Gastrocnemius medialis (tissue), 4 donors: ENCODE data around the gene GABBR2. TPM values are rescaled to one million over a fixed set of nuclear protein-coding genes. Genes with fewer than 3 reads are reported as not detected.

Experiments used
- ATAC-seq, 2 donors: fragments of 150-250 bp; one replicate each; pipeline ENCODE4 v1.9.1; 2016
- DNase-seq, 2 donors: peaks; one replicate each; pipeline ENCODE4 v3.0.0-alpha.2; 2019
- H3K27ac ChIP-seq, 4 donors: fragments of 200-600 bp; sonication (generic); 1 replicate in 1 of 4; 2 replicates in 3 of 4; pipeline ENCODE4 v1.5.1; 2016 to 2018; ENCODE audit warnings: mild to moderate bottlenecking in 2 of 4, moderate library complexity in 1 of 4
- H3K27me3 ChIP-seq, 3 donors: fragments of 200-600 bp; sonication (generic) in 2 of 3; 1 replicate in 1 of 3; 2 replicates in 2 of 3; pipeline versions ENCODE4 v1.5.1 to v1.6.0; 2016 to 2019; ENCODE audit warnings: mild to moderate bottlenecking in 1 of 3, moderate library complexity in 1 of 3
- H3K36me3 ChIP-seq, 2 donors: fragments of 200-600 bp; sonication (generic) in 1 of 2; one replicate each; pipeline ENCODE4 v1.5.1; 2017 to 2018
- H3K4me1 ChIP-seq, 2 donors: fragments of 200-600 bp; sonication (generic) in 1 of 2; one replicate each; pipeline ENCODE4 v1.5.1; 2016 to 2017; ENCODE audit warnings: mild to moderate bottlenecking in 2 of 2
- H3K4me3 ChIP-seq, 4 donors: fragments of 200-600 bp; sonication (generic) in 3 of 4; 1 replicate in 1 of 4; 2 replicates in 3 of 4; pipeline ENCODE4 v1.5.1; 2016 to 2019; ENCODE audit warnings: mild to moderate bottlenecking in 2 of 4
- H3K9me3 ChIP-seq, 3 donors: fragments of 200-600 bp; sonication (generic) in 2 of 3; 1 replicate in 1 of 3; 2 replicates in 2 of 3; pipeline ENCODE4 v1.5.1; 2016 to 2019
- POLR2A ChIP-seq, 2 donors: fragments of 450-650 bp; IDR thresholded peaks; one replicate each; pipeline ENCODE4 v1.6.1; 2017; ENCODE audit warnings: antibody characterized with exemption in 2 of 2, mild to moderate bottlenecking in 2 of 2, moderate library complexity in 2 of 2
- in situ Hi-C, 4 donors: fragments of 200-750 bp; cut with MboI; loops; one replicate each; pipeline versions ENCODE4 v1.15.0 to v1.8.0; 2017; ENCODE audit warnings: low sequenced_read_pairs in 4 of 4
- intact Hi-C: fragments of 100-400 bp; cut with DNase I; formaldehyde crosslinking; loops from one replicate; pipeline ENCODE4 v1.15.1; 2023; ENCODE audit warnings: low total_unique reads
- total RNA-seq, 4 donors: library from RNA; depleted of rRNA; stranded (reverse); fragments of >200 nt; gene quantifications; one replicate each; pipeline versions ENCODE4 v1.1.0 to v1.2.3, GENCODE V29; 2016
- TF ChIP-seq, protein P1 (sequence below), 5 experiments: fragments of 450-650 bp in 3 of 5; fragments of 200-600 bp in 2 of 5; sonication (generic) in 2 of 5; IDR thresholded peaks in 4 of 5; conservative IDR thresholded peaks in 1 of 5; 1 replicate in 4 of 5; 2 replicates in 1 of 5; pipeline ENCODE4 v1.5.1; 2016 to 2019; ENCODE audit warnings: antibody characterized with exemption in 5 of 5, mild to moderate bottlenecking in 3 of 5, moderate library complexity in 3 of 5

GABBR2 gene
- total RNA-seq, 4 donors from 2014 or later = 0.46 to 0.80 TPM; not detected in 2

GRCh38 chr9:98391867-98392266 is 316.9 kb downstream of the GABBR2 start:
- Histone ChIP-seq H3K36me3 (no peaks in the 10 kb centered on the region), H3K4me3 (no peak overlapping the region), H3K27ac (no peak overlapping the region), H3K9me3 (no peaks in the 10 kb centered on the region), H3K27me3 (peaks cover 0 to 3% (median 0%) of the 10 kb centered on the region in 3 donors), H3K4me1 (no peaks in the 10 kb centered on the region)
- DNase-seq = no peak
- in situ Hi-C loops = no loop called here
- TF ChIP-seq, protein P1, sequence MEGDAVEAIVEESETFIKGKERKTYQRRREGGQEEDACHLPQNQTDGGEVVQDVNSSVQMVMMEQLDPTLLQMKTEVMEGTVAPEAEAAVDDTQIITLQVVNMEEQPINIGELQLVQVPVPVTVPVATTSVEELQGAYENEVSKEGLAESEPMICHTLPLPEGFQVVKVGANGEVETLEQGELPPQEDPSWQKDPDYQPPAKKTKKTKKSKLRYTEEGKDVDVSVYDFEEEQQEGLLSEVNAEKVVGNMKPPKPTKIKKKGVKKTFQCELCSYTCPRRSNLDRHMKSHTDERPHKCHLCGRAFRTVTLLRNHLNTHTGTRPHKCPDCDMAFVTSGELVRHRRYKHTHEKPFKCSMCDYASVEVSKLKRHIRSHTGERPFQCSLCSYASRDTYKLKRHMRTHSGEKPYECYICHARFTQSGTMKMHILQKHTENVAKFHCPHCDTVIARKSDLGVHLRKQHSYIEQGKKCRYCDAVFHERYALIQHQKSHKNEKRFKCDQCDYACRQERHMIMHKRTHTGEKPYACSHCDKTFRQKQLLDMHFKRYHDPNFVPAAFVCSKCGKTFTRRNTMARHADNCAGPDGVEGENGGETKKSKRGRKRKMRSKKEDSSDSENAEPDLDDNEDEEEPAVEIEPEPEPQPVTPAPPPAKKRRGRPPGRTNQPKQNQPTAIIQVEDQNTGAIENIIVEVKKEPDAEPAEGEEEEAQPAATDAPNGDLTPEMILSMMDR (IDR thresholded peaks at IDR 0.05 in 4 of 5, conservative IDR thresholded peaks at IDR 0.05 in 1 of 5) = no peak
- no peak for TF ChIP-seq POLR2A (IDR thresholded peaks at IDR 0.05)
- intact Hi-C loops = no loop called here
- no peak for ATAC-seq

- Histone ChIP-seq H3K27ac (no peak overlapping the region), H3K4me1 (no peaks in the 10 kb centered on the region), H3K4me3 (no peak overlapping the region), H3K9me3 (no peaks in the 10 kb centered on the region), H3K27me3 (peaks cover 0 to 3% (median 0%) of the 10 kb centered on the region in 3 donors), H3K36me3 (no peaks in the 10 kb centered on the region)
- ATAC-seq (no peak), DNase-seq (no peak)
- intact Hi-C loops = no loop called here
- in situ Hi-C loops = no loop called here
- no peak for TF ChIP-seq POLR2A (IDR thresholded peaks at IDR 0.05)
- TF ChIP-seq, protein P1 (IDR thresholded peaks at IDR 0.05 in 4 of 5, conservative IDR thresholded peaks at IDR 0.05 in 1 of 5) = no peak
Measured at GRCh38 chr9:98391406-98391805, 317.3 kb downstream of the GABBR2 start.

DNA sequence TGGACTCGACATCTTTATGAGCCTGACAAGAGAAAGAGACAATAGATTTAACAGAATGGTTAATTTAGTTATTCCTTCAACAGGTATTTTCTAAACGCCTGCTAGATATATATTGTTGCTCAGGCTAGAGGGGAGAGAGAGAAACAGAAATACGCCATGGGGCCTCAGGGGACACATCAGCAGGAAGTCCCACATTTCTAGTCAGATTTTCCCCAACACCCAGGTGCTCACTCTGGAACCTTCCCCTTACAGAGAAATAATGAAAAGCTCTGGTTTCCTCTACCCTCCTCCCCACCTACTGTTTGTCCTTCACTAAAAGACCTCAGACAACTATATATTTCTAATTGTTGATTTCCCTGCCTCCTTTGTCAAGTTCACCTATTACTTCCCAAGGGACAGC is 323.0 kb downstream of the GABBR2 start:
- intact Hi-C loops = no loop called here
- ATAC-seq = no peak

DNA sequence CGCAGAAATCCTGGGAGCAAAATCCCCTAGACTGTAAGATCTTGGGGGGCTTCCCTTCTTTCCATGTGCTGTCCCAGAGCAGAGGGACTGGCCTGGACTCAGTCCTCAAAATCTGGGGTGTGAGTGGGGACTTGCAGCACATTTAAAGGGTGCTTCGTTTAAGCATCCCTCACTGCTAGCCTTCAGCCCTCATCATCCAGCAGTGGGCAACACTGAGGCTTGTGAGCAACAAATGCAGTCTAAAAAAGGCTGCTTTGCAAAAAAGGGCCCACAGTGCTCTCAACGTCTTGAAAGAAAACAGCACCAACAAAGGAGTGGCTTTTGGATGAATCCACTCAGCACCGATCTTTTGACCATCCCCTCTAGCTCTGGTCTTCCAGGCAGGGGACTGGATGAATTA is 325.0 kb downstream of the GABBR2 start:
- no peak overlapping the region for H3K27ac ChIP-seq
- in situ Hi-C loops (no loop called here), intact Hi-C loops (no loop called here)
- H3K27me3 ChIP-seq = no peaks in the 10 kb centered on the region
- no peaks in the 10 kb centered on the region for H3K4me1 ChIP-seq
- no peaks in the 10 kb centered on the region for H3K36me3 ChIP-seq
- no peaks in the 10 kb centered on the region for H3K9me3 ChIP-seq
- TF ChIP-seq, protein P1 (IDR thresholded peaks at IDR 0.05 in 4 of 5, conservative IDR thresholded peaks at IDR 0.05 in 1 of 5) = no peak
- no peak for TF ChIP-seq POLR2A (IDR thresholded peaks at IDR 0.05)
- no peak overlapping the region for H3K4me3 ChIP-seq
- DNase-seq (no peak), ATAC-seq (no peak)

More for the DNA sequence above, 323.0 kb downstream of the GABBR2 start:
- Histone ChIP-seq H3K4me3 (no peak overlapping the region), H3K9me3 (no peaks in the 10 kb centered on the region), H3K4me1 (no peaks in the 10 kb centered on the region), H3K27ac (no peak overlapping the region), H3K36me3 (no peaks in the 10 kb centered on the region), H3K27me3 (no peaks in the 10 kb centered on the region)
- TF ChIP-seq, protein P1 (IDR thresholded peaks at IDR 0.05 in 4 of 5, conservative IDR thresholded peaks at IDR 0.05 in 1 of 5) = no peak
- TF ChIP-seq POLR2A (IDR thresholded peaks at IDR 0.05) = no peak
- in situ Hi-C loops = no loop called here
- no peak for DNase-seq
